ENCODE data around the gene WDR74. TPM values are rescaled to one million over a fixed set of nuclear protein-coding genes. Genes with fewer than 3 reads are reported as not detected.
"Not testable (repeated sequence)": the region's sequence is repeated elsewhere in the genome, so short reads cannot be mapped to it uniquely, and the experiment has no call there.

WDR74 gene
- total and polyA plus RNA-seq, 9 of the 15 experiments (the other 6 are each of a cell fraction or from before 2014, with no cell fraction given): 32.7 to 210 (median 114) TPM

GRCh38 chr11:62860835-62861563 is 21.6 kb upstream of the WDR74 start (continued):
- TF ChIP-seq ZBTB12 (CRISPR knock-in tag; IDR thresholded peaks at IDR 0.05) (0 out of 2 replicates have a peak, but pooled peaks have one; percentile 29), STAT6 (CRISPR knock-in tag; IDR thresholded peaks at IDR 0.05) (no peak)

- H3K27ac ChIP-seq (ENCODE audit: extremely low read depth, low read depth, low read length): peak overlapping the region; percentile 63
- H4K20me1 ChIP-seq (replicated peaks; ENCODE audit: control insufficient read depth, insufficient read depth, low read length): peaks cover 20% of the 10 kb centered on the region
- DNase-seq (ENCODE audit: extremely low read depth in 1 of 4, low spot score in 3 of 4); H3K27me3 ChIP-seq (ENCODE audit: control insufficient read depth in 2 of 2, insufficient read depth in 2 of 2, low read length in 2 of 2); FAIRE-seq; H2AFZ ChIP-seq (ENCODE audit: low read depth, low read length); ATAC-seq; BruUV-seq (replicated peaks); CTCF ChIA-PET (ENCODE audit: low intra/inter-chr PET ratio); H3K9me1 ChIP-seq (ENCODE audit: control insufficient read depth, insufficient read depth, low read length); H3K9me3 ChIP-seq (replicated peaks; ENCODE audit: control insufficient read depth, insufficient read depth, low read depth, low read length); TF ChIP-seq ZNF740 (CRISPR knock-in tag; IDR thresholded peaks at IDR 0.05); PBX2 (CRISPR knock-in tag; IDR thresholded peaks at IDR 0.05; ENCODE audit: low read depth): not testable (repeated sequence)
- peaks cover 22 to 28% of the 10 kb centered on the region in 2 experiments; a peak in 4 of 5 replicates for H3K4me1 ChIP-seq (replicated peaks in 1 of 2; ENCODE audit: control insufficient read depth in 2 of 2, insufficient read depth in 2 of 2, low read length in 2 of 2)
- H3K79me2 ChIP-seq (ENCODE audit: control insufficient read depth, insufficient read depth, low read length): peaks cover 99% of the 10 kb centered on the region
- POLR2A ChIA-PET: interaction anchor here (0.7 kb wide), 1 partner anchor 19 kb away, joined by 3 read pairs; no protein-coding TSS in a partner anchor
- H3K9ac ChIP-seq (ENCODE audit: insufficient read depth in 1 of 2, low read depth in 2 of 2, low read length in 2 of 2): peak overlapping the region; percentile 53 to 85
- intact Hi-C loops (cut with micrococcal nuclease): loop anchor here (5.0 kb wide), 1 partner anchor 462 kb away; no protein-coding TSS in a partner anchor
- peak overlapping the region; percentile 76 for H3K4me2 ChIP-seq (ENCODE audit: insufficient read depth, low read length)
- in situ Hi-C loops (cut with MboI): loop anchor here (25.0 kb wide), 1 partner anchor 472 kb away; no protein-coding TSS in a partner anchor
- peak overlapping the region; percentile 30 for H3K4me3 ChIP-seq
- H3K36me3 ChIP-seq (ENCODE audit: control insufficient read depth, insufficient read depth, low read length): peaks cover 53% of the 10 kb centered on the region
- WGBS (ENCODE audit: insufficient coverage, low coverage, missing lambda C conversion rate): under 1% methylated on average over 8 of the region's 8 CpGs
- TF ChIP-seq TEAD1 (CRISPR knock-in tag; IDR thresholded peaks at IDR 0.05): peak in 1 of 2 experiments; percentile 53; a peak in 1 of 4 replicates
- peak in 1 of 2 experiments; percentile 82; a peak in 2 of 4 replicates for TF ChIP-seq ZNF740 (tag; IDR thresholded peaks at IDR 0.05)
- 0 out of 2 replicates have a peak, but pooled peaks have one; percentile 23 for TF ChIP-seq PBX2 (tag; conservative IDR thresholded peaks at IDR 0.05; ENCODE audit: low read depth)
- TF ChIP-seq ID3 (CRISPR knock-in tag; IDR thresholded peaks at IDR 0.05): 0 out of 2 replicates have a peak, but pooled peaks have one; percentile 70
- TF ChIP-seq ID3 (tag; IDR thresholded peaks at IDR 0.05): peak; percentile 91
These were observed 19.9 kb upstream of the WDR74 start for GRCh38 chr11:62859281-62859703.

Data from K562 (cell line).